ENCODE data around the gene CACNG1.
"Not testable (repeated sequence)": the region's sequence is repeated elsewhere in the genome, so short reads cannot be mapped to it uniquely, and the experiment has no call there.

CACNG1 gene

DNA sequence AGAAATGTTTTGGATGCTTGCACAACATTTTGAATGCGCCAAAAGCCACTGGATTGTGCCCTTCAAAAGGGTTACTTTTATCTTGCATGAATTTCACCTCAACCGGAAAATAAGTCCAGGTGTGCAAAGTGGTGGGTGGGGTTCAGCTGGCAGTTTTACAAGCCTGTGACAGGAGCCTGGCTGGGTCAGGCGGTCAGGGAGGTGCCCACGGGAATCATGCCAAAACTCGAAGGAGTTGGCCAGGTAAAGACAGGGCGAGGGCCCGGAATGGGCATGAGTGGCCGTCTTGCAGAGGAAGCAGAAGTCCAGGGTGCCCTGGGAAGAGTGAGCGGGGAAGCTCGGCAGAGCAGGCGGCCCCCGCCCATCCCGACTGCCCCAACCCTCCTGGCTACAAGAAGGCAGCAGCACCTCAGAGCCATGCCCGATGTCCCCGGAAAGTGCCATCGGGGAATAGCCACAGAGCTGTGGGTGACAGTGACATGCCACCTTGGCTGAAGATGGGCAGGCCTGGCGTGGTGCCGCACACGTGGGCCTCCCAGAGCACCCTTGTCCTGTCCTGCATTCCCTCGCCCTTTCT is 19.1 kb upstream of the CACNG1 start:
- DNase-seq (ENCODE audit: low read depth in 1 of 2, low spot score in 1 of 2): no peak

DNA sequence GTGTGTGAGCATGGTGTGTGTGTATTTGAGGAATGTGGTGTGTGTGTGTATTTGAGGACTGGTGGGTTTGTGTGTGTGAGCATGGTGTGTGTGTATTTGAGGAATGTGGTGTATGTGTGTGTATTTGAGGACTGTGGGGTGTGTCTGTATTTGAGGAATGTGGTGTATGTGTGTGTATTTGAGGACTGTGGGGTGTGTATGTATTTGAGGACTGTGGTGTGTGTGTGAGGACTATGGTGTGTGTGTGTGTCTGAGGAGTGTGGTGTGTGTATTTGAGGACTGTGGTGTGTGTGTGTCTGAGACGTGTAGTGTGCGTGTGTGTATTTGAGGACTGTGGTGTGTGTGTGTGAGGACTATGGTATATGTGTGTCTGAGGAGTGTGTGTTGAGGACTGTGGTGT is 18.0 kb upstream of the CACNG1 start:
- DNase-seq (ENCODE audit: low read depth in 1 of 2, low spot score in 1 of 2): no peak

DNA sequence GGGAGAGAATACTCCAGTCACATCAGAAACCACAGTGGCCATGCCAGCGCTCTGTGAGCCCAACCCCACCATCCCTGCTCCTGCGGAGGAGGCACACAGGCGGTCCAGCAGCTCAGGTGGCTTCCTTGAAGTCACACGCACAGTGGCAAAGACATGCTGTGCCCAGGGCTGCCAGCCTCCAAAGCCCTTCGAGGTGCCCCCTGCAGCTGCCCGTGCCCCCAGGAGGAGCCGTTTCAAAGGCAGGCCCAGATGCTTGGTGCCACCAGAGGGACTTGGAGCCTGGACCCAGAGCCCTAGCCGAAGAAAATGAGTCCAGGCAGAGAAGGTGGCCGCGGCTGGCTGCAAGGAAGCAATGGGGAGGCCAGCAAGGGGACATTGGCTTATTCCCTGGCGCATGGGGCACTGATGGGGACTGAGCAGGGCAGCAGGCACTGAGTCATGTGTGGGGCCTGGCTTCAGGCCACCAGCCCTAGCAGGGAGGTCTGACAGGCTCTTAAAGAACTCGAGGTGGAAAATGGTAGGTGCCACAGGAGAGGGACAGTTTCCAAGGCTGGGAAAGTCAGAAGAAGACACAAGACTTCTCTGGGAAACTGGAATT is 17.2 kb upstream of the CACNG1 start:
- no peak for DNase-seq (ENCODE audit: low read depth in 1 of 2, low spot score in 1 of 2)

DNA sequence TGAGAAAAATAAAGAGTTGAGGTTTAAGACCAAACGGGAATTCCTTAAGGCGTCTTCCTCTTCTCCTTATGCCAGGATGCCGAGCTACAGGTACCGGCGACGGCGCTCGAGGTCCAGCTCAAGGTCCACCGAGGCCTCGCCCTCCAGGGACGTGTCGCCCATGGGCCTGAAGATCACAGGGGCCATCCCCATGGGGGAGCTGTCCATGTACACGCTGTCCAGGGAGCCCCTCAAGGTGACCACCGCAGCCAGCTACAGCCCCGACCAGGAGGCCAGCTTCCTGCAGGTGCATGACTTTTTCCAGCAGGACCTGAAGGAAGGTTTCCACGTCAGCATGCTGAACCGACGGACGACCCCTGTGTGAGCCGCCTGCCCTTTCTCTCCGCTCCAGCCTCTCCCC is 13.7 kb upstream of the CACNG1 start:
- no peak for DNase-seq (ENCODE audit: low read depth in 1 of 2, low spot score in 1 of 2)

DNA sequence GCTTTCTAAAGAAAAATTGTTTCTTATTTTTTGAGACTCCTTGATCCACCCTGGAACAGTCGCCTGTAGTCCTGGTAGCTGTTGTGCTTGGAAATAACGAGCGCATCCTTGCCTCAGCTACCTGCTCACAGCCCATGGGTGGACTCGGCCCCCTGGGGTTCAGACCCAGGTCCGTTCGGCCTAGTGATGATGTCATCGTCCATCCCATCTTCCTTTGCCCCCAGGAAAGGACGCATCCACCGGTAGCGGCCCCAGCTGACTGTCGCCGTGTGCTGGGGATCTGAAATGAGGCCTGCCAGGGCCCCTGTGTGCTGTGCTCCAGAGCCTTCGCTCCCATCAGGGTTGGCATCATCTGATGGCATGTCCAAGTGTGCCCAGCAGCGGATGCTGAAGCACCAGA is 12.0 kb upstream of the CACNG1 start:
- DNase-seq (ENCODE audit: low read depth in 1 of 2, low spot score in 1 of 2): no peak

DNA sequence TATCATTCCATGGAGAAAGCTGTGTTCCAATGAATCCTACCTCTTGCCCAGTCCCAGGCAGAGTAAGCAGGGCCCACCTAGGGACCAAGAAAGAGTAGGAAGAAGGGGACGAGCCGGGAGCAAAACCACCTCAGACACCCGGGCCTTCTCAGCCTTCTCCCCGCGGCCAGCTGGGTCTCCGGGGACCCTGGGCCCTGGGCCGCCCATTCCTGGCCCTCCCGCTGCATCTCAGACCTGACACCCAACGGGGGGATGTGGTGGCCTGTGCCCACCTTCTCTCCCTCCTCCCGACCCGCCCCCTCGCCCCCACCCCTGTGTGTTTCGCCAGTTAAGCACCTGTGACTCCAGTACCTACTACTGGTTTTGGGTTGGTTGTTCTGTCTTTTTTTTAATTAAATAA is 11.4 kb upstream of the CACNG1 start:
- DNase-seq (ENCODE audit: low read depth in 1 of 2, low spot score in 1 of 2): no peak

DNA sequence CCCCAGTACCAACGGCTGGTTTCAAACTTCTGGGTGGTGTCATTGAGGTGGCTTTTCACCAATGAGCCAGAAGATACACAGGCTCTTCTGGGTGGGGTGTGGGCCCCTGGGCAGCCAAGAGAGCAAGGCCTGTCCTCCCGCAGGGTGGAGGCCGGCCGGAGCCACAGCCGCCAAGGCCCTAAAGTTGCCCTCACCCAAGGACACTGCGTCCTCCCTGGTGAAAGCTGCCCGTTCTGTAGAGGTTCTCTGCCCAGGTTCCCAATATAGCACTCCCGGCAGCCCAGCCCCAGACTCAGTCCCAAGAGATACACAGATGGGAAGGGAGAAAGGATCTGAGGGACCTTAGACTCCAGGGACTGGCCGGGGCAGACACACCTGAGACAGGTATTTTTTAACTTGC is 10.7 kb upstream of the CACNG1 start:
- no peak for DNase-seq (ENCODE audit: low read depth in 1 of 2, low spot score in 1 of 2)

DNA sequence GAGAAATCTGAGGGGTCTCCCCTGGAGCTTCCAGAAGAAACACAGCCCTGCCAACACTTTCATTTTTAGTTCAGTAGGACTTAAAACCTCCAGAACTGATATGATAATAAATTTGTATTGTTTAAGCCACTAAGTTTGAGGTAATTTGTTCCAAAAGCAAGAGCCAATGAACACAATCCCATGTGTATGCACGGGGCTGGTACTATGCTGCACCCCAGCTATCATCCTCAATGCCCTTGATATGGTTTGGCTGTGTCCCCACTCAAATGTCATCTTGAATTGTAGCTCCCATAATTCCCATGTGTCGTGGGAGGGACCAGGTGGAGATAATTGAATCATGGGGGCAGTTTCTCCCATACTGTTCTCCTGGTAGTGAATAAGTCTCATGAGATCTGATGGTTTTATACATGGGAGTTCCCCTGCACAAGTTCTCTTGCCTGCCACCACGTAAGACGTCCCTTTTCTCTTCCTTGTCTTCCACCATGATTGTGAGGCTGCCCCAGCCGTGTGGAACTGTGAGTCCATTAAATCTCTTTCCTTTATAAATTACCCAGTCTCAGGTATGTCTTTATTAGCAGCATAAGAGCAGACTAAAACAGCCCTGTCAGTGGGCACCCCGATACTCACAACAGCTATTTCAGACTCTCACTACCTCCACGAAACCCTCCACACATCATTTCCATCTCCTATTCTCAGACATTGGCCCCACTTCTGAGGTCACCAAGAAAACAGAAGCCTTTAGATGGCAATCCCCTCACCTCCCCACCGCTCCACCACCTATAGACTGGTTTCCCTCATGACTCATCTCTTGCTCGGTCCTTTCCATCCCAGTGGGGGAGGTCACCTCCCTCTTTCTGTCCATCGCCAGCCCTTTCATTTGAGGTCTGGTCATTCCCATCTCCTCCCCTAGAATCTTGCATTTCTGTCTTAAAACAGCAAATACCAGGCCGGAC is 8.9 kb upstream of the CACNG1 start:
- DNase-seq (ENCODE audit: low read depth in 1 of 2, low spot score in 1 of 2): no peak

DNA sequence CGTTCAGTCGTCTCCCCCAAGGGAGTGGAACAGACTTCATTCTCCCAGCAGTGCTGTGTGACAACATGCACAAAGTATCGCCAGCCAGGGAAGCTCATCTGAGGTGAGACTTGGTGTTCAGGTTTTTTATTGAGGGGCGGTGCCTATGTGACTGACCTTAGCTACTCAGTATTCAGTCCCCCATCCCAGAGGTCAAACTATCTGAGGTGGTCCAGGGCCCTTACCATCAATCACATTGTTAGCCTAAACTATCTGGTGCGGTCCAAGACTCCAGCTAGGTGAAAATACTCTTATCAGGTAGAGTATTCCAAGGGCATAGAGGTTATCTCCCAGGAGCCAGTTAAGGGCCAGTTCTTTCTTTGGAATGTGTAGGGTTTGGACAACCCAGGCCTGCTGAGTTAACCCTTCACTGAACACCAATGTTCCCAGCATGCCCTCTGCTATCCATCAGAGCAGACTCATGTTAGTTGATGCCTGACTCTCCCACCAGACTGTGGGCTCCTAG is 5.4 kb upstream of the CACNG1 start:
- no peak for DNase-seq (ENCODE audit: low read depth in 1 of 2, low spot score in 1 of 2)

DNA sequence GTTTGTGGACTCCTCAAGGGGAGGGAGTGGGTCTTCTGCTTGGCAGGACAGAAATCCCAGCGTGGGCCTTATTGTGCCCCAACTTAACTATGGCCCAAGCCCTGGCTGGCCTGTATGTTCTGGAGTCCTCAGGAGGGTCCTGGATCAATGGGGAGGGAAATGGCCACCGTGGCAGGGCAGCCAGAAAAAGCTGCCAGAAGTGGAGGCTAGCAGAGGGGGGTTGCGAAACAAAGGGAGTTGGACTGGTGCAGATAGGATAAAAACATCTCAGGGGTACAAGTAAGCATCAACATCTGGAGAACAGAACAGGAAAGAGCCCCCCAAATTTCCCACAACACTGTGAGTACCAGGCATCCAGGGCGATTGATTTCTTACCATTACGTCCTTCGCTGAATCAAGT is 3.7 kb upstream of the CACNG1 start:
- DNase-seq (ENCODE audit: low read depth in 1 of 2, low spot score in 1 of 2): no peak

DNA sequence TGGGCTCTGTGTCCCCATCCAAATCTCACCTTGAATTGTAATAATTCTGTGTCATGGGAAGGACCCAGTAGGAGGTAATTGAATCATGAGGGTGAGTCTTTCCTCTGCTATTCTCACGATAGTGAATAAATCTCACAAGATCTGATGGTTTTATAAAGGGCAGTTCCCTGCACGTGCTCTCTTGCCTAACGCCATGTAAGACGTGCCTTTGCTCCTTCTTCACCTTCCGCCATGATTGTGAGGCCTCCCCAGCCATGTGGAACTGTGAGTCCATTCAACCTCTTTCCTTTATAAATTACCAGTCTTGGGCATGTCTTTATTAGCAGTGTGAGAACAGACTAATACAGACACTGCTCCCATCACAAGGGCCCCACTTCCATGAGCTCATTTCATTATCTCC is 3.2 kb upstream of the CACNG1 start:
- DNase-seq (ENCODE audit: low read depth in 1 of 2, low spot score in 1 of 2): not testable (repeated sequence)

DNA sequence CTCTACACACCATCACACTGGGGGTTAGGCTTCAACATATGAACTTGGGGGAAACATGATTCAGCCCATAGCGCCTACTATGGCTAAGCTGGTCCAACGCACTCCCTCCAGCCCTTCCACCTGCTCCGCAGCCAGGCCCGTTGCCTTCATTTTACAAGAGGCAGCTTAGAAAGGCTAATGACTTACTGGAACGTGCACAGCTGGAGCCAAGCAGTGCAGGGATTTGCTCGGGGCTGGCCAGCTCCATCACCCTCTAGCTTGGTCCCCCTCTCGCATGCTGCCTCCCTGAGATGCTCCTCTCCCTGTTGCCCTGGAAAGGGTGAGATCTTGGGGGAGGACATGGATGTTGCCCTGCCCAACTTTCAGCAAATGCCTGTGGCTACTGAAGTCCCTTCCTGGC is 2.8 kb upstream of the CACNG1 start:
- DNase-seq (ENCODE audit: low read depth in 1 of 2, low spot score in 1 of 2): no peak

DNA sequence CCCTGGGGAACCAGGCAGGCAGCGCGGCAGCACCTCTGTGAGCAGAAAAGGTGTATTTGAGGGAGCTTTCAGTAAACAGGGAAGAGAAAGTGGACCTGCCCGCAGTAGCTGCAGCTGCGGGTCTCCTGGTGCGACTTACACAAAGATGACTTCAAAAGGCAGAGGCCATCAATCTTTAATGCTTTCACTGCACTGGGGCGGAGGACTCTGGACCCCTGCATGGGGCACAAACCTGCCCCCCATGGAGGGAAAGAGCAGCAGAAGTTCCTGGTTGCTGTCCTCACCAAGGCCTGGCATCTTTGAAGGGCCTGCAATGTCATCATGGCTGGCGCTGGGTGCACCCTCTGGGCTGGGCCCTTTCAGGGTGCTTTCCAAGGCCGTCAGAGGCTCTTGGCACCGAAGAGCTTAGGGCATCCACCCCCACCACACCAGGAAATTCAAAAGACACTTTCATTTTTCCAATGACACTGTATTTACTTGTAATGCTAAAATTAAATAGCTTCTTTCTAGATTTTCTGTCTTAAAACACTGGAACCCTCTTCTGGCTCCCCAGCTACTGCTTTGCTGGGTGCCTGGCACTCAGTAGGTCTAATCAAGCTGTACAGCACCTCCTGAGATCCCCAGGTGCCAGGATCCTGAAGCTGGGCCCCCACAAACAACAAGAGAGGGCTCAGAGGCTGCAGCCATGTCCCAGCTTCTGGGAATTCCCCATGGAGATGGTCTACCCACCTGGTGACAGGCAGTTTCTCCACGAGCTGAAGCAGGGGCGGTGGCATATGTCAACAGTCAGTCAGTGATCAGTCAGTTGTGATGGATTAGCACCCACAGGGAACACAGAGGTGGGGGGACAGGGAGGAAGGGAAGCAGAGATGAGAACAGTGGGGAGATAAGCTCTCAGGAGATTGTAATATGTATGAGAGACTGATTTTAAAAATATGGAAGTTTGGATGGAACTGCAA is 2.1 kb upstream of the CACNG1 start:
- DNase-seq (ENCODE audit: low read depth in 1 of 2, low spot score in 1 of 2): no peak

DNA sequence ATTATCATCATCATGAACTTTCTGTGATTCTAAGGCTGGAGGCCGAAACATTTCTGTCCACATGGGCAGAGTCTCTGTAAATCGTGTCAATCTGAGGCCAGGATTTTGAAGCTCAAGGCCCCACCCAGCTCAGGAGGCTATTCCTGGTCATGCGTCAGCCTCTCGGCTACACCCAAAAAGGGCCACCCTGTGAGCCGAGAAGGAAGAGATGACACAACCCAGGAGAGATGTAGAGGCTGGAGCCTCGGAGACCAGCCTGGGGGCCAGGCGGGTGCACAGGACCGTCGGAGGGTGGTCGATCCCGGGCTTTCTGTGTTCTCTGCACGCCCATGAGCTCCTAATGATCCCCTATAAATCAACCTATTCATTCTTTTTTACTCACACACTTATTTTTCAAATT is 1.1 kb upstream of the CACNG1 start:
- no peak for DNase-seq (ENCODE audit: low read depth in 1 of 2, low spot score in 1 of 2)

DNA sequence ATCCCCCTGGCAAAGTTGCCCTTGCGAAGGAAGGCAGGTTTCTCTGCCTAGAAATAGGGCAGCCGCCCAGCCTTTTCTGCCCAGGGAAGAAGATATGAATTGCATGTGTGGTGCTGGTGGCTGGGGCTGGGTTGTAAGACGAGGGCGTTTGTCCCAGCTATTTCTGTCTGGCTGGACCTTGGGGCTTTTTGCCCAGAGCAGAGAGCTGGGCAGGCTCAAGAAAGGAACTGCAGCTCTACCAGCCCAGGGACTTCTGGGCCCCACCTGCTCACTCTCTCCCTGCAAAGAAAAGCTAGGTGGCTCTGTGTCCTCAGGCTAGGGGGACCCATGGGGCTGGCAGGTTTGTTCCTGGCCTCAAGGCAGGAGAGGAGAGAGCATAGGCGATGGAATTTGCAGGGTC is 586 bp downstream of the CACNG1 start:
- no peak for DNase-seq (ENCODE audit: low read depth in 1 of 2, low spot score in 1 of 2)

DNA sequence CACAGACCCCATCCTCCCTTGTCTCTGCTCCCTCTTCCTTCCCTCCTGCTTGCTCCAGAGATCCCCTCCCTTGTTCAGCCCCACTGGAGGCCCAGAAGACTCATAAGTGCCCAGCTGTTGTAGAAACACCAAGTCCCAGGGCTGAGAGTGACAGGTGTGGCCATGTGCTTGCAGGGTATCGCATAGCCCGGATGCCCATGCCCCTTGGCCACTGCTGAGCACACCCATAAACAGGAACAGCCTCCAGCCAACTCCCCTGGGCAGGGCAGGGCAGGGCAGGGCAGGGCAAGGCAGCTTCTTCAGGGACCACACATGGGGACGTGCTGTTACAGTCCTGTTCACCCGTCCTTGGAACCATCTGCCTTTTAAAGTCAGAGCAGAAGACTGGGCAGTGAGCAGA is 2.0 kb downstream of the CACNG1 start:
- DNase-seq (ENCODE audit: low read depth in 1 of 2, low spot score in 1 of 2): no peak

DNA sequence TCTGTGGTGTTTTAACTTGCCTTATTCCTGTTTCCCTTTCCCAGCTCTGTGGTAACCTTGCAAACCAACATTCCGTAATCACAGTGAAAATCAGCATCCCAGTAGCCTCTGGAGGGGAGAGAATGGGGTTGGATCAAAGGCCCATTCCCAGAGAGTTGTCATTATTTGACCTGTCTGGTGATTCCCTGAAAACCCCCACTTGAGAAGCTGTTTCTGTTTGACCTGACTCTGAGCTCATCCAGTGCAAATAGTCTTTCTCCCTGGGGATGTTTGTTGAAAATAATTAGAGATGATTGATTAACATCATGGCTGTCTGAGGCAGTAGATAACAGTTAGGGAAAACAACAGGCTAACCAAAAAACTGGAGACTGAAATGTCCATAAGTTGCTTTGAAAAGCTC is 3.0 kb downstream of the CACNG1 start:
- DNase-seq (ENCODE audit: low read depth in 1 of 2, low spot score in 1 of 2): no peak

DNA sequence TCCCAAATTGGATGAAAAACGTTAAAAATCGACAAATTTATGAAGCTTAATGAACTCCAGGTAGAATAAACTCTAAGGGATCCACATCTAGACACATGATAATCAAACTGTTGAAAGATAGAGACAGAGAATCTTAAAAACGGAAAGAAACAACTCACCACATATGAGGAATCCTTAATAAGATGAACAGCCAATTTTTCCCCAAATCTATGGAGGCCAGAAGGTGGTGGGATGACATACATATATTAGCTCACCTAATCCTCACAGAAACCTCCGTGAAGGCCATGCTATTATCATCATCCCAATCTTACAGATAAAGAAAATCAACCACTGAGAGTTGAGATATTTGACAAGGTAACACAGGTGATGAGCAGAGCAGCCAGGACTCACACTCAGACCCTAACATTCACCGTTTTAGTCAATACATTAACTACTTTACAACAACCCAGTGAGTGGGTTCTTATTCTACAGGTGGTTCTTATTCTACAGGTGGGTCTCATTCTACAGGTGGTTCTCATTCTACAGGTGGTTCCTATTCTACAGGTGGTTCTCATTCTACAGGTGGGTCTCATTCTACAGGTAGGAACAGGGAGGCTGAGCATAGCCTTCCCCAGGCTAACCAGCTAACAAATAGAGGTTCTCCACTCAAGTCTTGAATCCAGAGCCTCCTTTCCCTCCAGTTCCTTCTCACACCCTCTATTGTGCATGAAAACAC is 4.8 kb downstream of the CACNG1 start:
- no peak for DNase-seq (ENCODE audit: low read depth in 1 of 2, low spot score in 1 of 2)

DNA sequence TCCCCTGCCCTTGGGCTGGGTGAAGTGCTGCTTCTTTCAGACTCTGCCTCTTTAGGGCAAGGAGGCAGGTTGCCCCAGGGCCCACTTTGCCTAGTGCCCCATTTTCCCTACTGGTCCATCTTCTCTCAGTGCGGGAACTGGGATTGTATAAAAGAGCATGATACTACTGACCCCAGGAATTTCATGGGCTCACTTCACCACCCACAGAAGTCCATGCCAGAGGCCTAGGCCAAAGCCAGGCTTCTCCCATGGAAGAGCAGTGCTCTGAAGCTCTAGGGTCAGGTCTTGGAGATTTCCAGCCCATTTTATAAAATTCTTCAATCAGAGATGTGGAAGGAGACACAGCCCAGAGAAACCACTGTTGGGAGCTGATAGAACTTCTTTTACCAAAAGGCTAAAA is 5.7 kb downstream of the CACNG1 start:
- DNase-seq (ENCODE audit: low read depth in 1 of 2, low spot score in 1 of 2): no peak

DNA sequence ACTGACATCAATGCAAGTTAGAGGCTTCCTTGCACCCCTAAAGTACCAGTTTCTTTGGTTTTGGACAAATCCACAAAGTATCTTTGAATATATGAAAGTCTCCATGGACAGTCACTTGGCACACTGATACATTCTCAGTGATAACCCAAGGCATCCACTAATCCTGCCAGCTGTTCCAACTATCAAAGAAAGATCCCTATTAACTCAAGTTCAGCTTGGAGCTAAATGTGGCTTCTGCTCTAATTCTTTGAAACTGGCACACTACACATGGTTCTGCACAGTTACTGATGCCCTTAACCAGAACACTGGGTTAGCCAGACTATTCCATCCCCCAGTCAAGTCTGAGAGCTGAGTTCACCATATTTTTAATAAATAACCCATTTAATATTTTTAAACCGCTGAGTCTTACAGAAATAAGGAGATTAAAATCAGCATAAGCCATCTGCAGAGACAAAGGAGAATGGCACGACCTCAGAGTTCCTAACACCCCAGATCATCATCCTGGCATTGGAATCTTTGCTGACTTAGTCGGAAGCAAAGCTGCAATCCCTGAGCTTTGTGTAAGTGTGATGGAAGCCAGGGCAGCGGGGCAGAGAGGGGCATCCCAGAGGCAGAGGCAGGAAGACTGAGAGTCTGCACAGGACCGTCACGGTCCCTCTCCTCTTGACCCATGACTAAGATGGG is 6.3 kb downstream of the CACNG1 start:
- no peak for DNase-seq (ENCODE audit: low read depth in 1 of 2, low spot score in 1 of 2)
